Cortex of kidney (tissue), 1 donor: ENCODE results near the gene MAGEA12.
"Not testable (repeated sequence)": the region's sequence is repeated elsewhere in the genome, so short reads cannot be mapped to it uniquely, and the experiment has no call there.

Experiments used
- DNase-seq: peaks from one replicate; lab custom pipeline; 2025; lab: John Stamatoyannopoulos, UW

Gene MAGEA12

DNA sequence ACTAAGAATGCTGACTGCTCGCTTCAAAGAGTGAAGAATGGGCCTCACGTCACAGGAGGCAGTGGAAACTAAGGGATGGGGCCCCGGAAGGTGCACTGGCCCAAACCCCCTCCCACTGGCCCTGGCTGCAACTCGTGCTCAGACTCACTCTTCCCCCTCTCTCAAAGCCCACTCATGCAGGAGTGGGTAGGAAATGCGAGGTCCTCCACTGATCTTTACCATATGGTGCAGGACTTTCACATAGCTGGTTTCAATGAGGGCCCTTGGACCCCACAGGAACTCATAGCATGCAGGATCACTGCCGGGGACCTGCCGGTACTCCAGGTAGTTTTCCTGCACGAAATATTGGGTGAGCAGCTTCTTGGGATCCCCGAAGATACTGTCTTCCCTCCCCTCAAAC lies 33.0 kb downstream of the MAGEA12 start:
- DNase-seq = not testable (repeated sequence)

DNA sequence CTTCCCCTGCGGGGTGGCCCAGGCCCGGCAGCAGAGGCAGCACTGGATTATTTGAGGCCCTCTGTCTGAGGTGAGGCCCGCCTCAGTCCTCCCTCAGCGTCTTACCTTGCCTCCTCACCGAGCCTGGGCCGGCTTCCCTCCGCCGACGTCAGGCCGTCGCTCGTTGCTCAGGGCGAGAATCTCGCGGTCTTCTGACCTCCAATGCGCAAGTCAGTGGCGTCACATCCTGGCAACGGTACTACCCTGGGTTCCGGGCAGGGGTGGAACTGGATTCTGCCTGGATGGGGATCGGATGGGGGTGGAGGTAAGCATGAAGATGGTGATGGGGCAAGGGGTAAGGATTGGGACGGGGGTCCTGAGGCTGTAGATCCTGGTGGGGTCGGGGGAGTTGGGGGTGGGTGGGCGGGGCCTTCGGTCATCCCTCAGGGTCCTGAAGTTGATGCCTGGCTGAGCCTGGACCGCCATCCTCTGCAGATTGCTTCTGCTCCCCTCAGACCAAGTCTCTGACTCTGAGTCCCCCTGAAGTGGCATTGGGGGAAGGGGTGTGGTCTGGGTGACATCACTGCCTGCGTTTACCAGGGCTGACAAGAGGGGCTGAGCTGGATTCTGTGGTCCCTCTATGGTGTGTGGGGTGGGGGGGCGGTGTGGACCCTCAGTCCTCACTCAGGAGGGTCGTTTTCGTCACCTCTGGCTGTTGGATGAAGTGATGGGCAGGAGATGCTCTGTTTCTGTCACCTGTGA lies 36.2 kb downstream of the MAGEA12 start, which contains the start of gene MAGEA6:
Gene MAGEA6 (minus strand): TSS at position 141 of the 741 bp plus-strand sequence. CDS start 2,039 bp downstream, outside the sequence.
- not testable (repeated sequence) for DNase-seq

DNA sequence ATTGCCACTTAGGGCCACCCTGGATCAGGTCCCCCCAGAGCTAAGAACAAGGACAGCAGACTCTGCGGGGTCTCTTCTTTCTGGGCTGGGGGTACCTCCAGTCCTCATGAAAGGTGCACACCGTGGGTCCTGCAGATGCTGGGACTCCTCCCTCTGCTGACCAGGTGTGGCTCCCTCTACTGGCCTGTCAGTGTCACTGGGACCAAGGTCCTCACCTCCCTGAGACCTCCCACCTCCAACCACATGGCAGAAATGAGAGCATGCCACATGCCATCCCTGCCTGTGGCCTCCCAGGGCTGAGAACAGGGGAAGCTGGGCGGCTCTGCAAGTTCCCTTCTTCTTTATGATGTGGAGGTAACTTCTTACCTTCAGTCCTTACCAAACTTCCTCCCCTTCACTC lies 53.5 kb downstream of the MAGEA12 start:
- not testable (repeated sequence) for DNase-seq
